HG02642 (cell line): ENCODE measurements around the gene LACTBL1.
"Not testable (repeated sequence)": the region's sequence is repeated elsewhere in the genome, so short reads cannot be mapped to it uniquely, and the experiment has no call there.

Experiments used
- ATAC-seq: cut with Tn5 transposase; IDR thresholded peaks from one replicate; pipeline ENCODE4 v1.9.1; 2021; ENCODE audit warnings: mild to moderate bottlenecking; ENCODE audit not compliant: unreplicated experiment, poor library complexity

The LACTBL1 gene

DNA sequence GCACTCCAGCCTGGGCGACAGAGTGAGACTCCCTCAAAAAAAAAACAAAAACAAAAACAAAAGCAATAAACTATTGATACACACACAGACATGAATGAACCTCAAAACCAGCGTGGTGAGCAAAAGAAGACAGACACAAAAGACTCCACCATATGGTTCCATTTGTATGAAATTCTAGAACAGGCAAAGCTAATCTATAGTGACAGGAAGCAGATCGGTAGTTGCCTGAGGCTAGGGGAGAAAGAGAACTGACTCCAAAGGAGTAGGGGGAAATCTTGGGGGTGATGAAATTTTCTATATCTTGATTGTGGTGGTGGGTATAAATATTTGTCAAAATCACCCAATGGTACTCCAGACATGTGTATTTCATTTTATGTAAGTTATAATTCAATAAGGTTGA lies 20.9 kb downstream of the LACTBL1 start:
- no peak for ATAC-seq

DNA sequence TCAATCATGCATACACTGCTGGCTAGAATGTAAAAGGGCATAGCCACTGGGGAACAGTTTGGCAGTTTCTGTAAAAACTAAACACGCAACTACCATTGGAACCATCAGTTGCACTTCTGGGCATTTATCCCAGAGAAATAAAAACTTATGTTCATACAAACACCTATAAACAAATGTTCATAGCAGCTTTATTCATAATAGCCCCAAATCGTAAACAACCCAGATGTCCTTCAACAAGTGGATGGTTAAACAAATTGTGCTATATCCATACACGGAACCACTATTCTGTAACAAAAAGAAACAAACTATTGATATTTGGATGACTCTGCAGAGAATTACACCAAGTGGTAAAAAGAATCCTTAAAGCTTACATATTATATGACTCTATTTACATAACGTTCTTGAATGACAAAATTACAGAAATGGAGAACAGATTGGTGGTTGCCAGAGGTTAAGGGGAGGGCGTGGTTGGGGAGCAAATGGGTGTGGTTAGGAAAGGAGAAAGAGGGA lies 22.8 kb downstream of the LACTBL1 start:
- ATAC-seq = no peak

DNA sequence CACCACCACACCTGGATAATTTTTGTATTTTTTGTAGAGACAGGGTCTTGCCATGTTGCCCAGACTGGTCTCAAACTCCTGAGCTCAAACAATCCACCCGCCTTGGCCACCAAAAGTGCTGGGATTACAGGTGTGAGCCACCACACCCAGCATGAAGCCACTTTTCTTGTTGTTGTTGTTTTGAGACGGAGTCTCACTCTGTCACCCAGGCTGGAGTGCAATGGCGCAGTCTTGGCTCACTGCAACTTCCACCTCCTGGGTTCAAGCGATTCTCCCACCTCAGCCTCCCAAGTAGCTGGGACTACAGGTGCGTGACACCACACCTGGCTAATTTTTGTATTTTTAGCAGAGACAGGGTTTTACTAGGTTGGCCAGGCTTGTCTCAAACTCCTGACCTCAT lies 27.5 kb downstream of the LACTBL1 start:
- ATAC-seq = not testable (repeated sequence)

DNA sequence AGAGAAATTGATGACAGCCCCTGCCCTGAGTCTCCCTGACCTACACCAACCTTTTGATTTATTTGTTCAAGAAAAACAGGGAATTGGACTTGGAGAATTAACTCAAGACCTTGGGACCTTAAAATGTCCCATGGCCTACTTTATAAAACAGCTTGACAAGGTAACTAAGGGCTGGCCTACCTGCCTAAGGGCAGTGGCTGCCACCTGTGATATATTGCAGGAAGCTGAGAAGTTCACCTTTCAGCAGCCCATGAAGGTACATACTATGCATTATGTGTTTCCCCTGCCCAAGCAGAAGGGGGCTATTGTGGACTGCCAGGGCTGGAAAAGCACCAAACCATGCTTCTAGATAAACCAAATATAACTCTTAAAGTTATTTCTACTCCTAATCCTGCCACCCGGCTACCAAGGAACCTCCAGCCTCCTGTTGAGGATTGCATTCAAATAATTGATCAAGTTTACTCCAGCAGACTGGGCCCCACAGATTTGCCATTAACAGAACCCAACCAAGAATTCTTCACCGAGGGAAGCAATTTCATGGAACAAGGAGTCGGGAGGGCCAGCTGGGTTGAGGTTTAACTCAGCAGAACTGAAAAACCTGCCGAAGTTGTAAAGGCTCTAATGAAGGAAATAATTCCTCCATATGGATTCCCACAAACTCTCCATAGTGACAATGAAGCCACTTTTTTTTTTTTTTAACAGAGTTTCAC lies 28.2 kb downstream of the LACTBL1 start:
- ATAC-seq = no peak

DNA sequence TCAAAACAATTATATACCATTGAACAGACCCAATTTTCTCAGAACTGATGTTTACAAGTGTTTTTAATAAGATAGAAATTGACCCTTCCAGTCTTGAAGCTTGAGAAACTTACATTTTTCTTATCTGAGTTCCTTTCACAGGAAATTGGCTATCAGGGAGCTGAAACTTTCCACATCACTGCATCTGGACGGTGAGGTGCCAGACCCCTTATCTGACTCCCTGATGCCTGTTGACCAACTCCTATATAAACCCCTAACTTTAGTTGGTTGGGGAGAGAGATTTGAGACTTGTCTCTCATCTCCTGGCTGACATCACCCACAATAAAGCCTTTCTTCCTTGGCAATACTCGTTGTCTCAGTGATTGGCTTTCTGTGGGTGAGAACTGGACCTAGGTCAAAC lies 31.4 kb downstream of the LACTBL1 start:
- no peak for ATAC-seq

- no peak for ATAC-seq
These were observed 36.0 kb downstream of the LACTBL1 start for GRCh38 chr1:22936681-22937080.

DNA sequence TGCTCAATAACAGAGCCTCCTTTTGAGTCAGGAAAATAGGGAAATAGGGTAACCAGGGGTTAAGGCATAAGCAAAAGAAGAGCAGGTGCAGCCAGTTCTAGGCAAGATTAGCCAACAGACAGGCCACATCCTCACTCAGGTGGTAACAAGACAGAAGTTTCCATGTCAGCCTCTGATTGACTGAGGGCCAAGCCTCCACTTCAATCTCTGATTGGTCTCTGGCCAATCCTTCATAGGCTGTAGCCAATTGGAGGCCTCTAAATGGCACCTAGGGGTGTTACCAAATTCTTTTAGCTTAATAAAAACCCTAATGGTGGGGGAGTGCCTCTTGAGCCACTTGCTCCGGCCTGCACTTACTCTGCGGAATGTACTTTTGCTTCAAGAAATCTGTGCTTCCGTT lies 37.2 kb downstream of the LACTBL1 start:
- ATAC-seq = no peak

GRCh38 chr1:22932803-22933470 lies 39.7 kb downstream of the LACTBL1 start:
- no peak for ATAC-seq

DNA sequence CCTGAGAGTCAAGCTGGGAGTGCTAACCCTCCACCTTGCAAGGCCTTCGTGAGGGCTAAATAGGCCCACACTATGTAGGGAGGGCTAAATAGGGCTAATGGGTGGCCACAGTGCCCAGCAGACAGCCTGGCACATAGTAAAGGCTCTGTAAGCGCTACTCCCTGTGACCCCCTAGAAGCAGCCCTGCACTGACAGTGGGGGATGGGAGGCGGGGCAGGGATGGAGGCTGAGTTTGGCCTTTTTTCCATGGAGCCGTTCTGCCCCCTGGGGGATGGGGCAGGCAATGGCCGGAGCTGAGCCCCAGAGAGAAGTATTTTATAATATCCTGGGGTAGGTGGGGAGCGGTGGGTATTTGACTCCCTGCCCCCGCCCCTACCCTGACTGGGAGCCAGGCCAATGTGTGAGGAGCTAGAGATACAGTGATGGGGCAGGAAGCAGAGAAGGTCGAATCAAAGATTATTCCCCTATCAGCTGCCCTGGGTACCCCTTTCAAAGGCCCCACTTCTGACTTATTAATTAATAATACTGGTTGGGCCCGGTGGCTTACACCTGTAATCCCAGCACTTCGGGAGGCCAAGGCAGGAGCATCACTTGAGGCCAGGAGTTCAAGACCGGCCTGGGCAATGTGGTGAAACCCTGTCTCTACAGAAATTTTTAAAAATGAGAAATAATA lies 42.3 kb downstream of the LACTBL1 start:
- ATAC-seq = no peak

GRCh38 chr1:22925111-22925510 lies 47.6 kb downstream of the LACTBL1 start:
- no peak for ATAC-seq

DNA sequence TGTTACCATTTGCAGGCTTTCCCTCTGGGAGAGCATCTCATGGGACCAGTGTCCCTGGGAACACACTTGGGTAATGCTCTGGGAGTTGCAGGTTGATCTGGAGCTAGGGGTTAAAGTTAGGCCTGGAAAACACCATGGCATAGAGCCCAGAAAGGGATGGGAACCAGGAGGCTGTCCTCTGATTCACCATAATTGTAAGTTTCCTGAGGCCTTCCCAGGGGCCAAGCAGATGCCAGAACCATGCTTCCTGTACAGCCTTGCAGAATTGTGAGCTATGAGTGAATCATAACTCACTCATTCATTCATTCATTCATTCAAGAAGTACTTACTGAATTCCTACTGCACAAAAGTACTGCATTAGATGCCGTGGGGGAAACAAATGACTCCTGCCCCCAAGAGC lies 50.0 kb downstream of the LACTBL1 start:
- no peak for ATAC-seq

DNA sequence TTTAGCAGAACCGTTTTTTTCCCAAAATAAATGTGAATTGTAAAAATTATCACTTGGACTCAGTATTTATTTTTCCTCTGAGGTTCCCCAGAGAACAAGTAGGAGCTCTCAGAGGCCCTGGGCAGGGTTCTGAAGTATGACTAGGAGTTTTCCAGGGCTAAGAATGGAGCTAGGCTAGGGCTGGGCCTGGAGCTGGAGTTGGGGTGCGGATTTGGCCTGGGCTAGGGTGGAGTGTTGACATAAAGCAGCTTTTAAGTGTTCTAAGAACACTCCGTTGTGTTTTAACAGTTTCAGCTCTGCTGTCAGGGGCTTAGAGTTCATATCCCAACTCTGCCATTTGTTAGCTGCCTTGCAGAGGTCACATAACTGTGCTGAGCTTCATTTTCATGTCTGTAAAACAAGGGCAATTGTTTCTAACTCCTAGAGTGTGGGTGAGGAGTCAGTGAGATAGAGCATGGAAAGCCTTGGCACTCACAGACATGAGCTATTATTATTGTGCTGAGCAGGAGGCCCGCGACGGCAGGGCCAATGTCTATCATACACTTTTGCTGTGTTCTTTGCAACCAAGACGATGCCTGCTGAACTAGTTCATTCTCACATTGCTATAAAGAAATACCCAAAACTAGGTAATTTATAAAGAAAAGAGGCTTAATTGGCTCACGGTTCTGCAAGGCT lies 51.1 kb downstream of the LACTBL1 start:
- no peak for ATAC-seq

GRCh38 chr1:22920734-22921451 lies 51.8 kb downstream of the LACTBL1 start:
- ATAC-seq = no peak

- ATAC-seq = no peak
These were observed 52.5 kb downstream of the LACTBL1 start for GRCh38 chr1:22920026-22920733.

GRCh38 chr1:22919341-22920025 lies 53.2 kb downstream of the LACTBL1 start:
- ATAC-seq = no peak

DNA sequence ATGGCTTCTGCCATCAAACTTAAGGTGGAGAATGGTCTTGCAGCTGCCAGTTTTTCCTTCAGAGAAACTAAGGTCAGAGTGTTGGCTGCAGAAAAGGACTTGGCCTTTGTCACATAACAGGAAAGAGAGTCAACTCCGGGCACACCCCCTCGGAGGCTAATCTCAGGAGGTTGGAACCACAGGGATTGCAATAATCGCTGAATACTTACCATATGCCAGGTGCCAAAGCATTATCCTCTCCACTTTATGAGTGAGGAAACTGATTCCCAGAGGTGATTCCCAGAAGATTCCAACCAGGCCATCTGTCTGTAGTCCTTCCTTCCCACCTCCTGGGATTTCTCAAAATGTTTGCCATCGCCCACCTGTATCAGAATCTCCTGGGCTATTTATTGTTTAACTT lies 54.0 kb downstream of the LACTBL1 start:
- no peak for ATAC-seq

DNA sequence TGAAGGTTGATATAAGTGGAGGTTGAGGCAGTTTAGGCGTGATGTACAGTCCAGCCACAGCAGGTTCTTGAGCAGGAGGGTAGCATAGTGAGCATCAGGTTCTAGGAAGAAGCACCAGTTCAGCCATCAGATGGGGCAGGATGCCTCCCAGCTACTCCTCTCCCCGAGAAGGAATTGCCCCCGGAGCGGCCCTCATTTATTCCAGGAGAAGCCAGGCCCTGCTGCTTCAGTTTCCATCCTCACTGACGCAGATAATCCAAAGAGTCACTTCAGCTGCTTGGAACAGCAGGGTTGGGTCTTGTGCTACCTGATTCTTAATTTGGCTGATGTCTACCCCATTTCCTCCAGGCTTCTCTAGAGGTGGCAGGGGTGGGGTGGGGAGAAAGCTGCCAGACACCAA lies 54.7 kb downstream of the LACTBL1 start:
- ATAC-seq = no peak

DNA sequence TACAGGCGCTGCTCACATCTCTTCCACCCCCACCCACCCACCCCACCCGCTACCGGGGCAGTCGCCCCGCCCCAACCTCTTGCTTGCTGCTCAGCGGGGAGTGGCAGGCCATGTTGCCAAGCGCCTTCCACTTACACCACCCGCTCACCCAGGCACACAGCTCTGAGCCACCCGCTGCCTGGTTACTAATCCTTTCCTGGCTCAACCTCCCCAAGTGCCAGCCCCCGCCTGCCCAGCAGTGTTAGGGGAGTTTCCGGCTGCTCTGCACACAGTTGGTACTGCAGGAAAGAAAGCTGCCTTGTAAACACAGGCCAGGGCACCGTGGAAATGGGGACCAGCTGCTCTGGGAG lies 56.2 kb downstream of the LACTBL1 start:
- no peak for ATAC-seq

GRCh38 chr1:22915816-22916470 lies 56.7 kb downstream of the LACTBL1 start:
- no peak for ATAC-seq
